ENCODE data around the gene LMF1.

The LMF1 gene

DNA sequence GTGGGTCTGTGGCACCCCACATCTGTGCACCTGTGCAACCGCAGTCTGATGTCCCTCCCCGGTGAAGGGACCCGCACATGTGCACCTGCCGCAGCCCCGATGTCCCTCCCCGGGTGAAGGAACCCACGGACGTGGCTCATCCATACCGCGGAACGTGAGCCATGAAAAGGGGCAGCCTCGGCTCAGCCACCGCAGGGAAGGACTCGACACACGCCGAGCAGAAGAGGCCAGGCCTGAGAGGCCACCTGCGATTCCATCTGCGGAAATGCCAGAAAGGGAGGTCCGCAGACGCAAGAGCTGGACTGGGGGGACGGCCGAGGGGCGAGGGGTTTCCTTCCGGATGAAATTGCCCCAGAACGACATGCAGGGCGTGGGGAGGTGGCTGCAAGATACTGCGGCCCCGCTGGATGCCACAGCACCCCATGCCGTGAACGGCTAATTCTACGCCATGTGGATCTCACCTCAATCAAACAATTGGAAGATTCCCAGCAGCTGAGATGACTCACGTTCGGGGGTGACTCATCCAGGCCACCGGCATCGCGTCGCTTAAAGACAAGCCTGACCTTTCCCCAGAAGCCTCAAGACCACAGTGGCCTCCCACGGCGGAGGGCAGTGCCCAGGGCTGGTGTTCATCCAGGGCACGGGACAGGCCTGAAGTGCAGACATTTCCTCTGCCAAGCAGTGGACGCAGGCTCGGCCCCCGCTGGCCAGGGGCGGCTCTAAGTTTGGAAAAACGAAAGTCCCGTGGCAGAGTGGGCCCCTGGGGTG is 31.8 kb upstream of the LMF1 start:
- DNase-seq = peak in 1 of 2 donors; percentile 23

DNA sequence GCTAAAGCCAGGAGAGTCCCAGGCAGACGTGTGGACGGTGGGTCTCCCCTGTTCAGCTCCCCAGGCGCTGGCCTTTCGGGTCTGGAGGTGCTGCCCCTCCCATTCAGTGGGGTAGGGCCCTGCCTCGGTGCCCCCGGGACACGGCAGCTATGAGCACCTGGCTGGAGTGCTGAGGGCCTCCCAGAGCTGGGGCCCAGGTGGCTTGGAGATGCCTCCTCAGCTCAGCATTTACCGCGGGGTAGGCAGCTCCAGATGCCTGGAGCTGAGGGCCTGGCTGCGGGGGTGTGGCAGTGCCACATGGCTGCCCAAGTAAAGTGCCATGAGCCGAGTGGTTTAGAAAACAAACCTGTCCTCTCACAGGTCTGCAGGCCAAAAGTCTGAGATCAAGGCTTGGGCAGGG is 30.3 kb upstream of the LMF1 start:
- DNase-seq = no peak

DNA sequence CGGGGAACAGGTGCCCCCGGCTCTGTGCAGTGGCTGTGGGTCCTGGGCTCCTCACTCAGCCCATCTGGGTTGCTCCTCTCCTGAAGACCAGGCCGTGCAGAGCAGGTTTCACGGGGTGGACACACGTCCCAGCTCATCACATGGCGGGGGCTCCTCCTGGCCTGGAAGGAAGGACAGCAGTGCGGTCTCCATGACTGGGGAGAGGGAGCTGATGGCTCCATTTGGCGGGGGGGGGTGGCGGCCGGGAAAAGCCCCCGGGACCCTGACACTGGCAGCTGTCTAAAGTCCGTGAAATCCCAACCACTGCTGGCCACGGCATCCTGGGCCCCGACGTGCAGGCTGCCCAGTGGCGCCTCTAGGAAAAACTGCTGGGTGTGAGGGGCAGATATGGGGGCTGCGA is 29.8 kb upstream of the LMF1 start:
- no peak for DNase-seq

DNA sequence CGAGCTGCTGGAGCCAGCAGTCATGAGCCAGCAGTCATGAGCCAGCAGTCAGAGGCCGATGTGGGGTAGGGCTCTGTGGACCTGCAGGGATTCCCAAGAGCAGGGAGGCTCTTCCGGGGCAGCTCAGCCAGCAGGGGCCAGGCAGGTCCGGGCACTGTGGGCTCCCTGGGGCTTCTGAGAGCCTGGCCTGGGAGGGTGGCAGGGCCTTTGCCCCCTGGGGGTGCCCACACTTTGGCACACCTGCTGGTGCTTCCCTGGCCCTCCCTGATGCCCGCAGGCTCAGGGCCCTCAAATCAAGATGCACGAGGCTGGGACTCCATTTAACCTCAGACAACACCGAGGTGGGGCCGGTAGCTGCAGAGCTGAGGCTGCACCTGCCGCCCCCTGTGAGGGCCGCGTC is 28.9 kb upstream of the LMF1 start:
- no peak for DNase-seq

DNA sequence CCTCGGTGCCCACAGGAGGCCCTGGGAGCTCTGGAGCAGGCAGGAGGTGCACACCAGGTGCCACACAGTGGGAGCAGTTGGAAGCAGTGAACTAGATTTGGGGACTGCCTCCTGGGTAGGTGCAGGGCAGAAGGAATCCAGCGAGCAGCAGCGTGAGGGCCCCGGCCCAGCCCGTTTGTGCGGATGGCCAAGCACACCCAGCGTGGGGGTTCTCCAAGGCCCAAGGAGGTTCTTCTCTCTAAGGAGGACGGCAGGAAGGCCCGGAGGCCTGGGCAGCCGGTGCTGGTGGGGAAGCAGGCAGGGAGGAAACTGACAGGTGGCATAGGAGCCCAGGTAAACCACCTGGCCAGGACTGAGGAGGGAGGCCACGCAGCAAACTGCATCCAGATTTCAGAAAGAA is 27.8 kb upstream of the LMF1 start:
- no peak for DNase-seq

DNA sequence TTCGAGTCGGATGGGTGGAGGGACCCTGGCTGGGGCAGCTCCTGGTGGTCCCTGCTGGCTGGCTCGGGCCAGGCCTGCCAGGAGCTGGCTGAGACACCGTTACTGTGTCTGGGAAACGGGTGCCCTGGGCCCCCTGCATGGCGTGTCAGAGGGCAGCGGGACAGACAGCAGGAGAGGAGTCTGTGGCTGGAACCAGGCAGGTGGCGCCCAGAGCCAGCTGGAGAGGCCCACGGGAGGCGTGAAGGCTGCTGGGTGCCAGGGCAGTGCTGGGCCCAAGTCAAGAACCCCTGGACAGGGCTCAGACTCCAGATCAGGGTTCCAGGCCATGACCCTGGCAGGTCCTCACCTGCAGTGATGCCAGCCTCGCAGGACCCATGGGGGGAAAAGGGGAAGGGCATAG is 27.4 kb upstream of the LMF1 start:
- DNase-seq = peak in 1 of 2 donors; percentile 8

DNA sequence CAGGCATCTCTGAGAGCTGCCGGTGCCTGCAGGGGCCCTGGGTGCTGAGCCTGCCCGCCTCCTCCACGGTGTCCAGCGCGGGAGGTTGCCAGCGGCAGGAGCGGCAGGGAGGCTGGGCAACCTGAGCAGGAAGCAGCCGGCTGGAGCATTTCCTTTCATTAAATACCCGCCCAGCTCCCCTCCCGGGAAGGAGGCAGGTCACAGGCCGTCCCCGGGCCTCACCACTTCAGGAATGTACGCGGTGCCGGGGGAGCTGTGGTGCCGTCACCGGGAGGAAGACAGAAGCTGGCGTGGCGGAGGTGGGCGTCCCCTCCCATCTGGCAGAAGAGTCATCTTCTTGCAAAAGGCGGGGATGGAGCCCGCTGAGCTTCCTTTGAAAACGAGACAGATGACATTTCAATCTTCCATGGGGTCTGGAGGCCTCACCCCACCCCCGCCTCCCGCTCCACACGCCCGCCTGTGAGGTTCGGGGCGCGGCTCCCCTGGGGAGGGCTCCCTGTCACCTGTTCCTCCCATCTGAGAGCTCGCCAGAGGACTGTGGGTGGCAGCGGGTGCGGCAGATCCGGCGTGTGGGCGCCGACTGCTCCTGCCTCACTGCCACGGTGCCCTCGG is 26.8 kb upstream of the LMF1 start:
- peak; percentile 52 to 64 for DNase-seq

DNA sequence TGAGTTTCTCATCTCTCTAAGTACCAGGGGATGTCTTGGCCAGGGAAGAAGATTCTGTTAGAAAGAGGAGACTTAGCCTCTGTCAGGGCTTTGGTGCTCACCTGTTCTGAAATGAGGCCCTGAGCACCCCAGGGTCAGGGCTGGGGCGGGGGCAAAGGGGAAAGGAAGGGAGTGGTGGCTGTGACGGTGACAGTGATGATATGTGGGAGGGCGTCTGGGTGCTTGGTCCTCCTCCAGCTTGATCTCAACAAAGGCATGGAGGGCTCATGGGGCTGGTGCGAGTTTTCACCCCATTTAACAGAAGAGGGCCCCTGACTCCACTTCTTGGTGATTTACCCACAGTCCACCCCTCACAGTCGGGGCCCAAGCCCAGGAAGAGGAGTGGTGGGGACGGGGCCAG is 25.9 kb upstream of the LMF1 start:
- peak; percentile 40 to 50 for DNase-seq

DNA sequence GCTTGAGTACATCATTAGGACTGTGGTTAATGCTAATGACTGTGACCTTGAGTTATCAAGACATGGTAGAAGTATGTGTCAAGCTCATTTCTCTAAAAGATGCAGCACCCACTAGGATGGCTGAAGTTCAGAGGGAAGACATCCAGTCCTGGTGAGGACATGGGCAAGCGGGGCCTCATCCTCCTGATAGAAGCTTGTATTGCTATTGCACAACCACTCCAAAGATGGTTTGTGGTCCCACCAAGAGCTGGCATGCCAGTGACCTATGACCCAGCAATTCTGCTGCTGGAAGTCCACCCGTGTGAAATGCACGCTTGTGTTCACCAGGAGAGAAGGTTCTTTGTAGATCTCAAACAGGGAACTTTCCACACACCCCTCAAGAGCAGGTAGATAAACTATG is 25.0 kb upstream of the LMF1 start:
- DNase-seq = no peak

DNA sequence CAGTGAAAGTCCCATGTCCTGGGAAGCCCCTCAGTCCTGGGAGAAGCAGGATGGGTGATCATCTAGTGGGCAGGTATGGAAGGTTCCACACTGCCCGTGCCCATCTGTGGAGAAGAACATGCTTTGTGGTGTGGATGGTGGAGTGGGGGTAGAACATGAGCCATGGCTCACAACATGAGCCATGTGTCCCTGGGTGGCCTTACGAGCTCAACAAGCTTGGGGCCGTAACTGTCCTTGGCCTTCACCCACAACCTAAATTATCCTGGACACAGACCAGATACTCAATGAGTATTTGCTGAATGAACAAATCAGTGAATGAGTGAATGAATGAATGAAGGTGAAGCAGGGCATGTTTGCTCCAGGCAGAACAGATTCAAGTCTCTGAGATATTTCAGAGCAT is 24.3 kb upstream of the LMF1 start:
- no peak for DNase-seq

DNA sequence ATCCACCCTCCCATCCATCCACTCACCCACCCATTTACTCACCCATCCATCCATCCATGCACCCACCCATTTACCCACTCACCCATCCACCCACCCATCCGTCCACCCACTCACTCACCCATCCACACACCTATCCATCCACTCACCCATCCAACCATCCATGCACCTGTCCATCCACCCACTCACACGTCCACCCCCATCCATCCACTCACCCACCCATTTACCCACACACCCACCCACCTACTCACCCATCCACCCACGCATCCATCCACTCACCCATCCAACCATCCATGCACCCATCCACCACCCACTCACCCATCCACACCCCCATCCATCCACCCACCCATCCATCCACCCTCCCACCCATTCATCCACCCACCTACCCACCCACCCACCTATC is 22.9 kb upstream of the LMF1 start:
- DNase-seq = no peak

DNA sequence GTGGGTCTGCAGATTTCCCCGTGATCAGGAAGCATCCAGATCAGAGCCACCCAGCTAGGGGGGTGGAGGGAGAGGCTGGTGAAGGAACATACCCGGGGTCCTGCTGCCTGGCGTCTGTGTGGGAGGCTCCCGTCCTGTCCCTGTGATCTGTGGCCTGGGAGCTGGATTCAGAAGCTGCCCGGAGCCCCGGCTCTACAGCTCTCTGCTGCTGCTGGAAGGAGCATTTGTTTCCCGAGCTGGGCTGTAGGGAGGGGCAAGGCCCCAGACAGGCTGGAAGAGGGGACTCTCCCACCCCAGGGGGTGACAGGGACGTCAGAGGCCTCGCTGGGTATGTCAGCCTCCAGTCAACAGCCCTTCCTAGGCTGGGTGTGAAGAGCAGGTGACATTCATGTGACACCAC is 21.0 kb upstream of the LMF1 start:
- DNase-seq = no peak

DNA sequence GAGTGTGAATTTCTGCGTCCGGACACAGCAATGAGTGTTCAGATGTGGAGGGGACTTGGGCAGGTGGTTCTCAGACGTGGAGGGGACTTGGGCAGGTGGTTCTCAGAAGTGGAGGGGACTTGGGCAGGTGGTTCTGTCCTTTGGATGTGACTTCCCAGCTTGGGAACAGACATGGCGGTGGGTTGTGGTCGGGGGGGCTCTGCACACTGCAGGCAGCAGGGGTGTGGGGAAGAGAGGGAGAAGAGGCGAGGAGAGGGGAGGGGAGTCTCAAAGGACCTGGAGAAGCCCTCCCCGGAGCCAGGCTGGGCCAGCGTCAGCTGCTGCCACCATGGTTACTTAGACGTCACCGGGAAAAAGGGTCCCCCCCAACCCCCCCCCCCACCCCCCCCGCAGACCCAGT is 20.6 kb upstream of the LMF1 start:
- no peak for DNase-seq

DNA sequence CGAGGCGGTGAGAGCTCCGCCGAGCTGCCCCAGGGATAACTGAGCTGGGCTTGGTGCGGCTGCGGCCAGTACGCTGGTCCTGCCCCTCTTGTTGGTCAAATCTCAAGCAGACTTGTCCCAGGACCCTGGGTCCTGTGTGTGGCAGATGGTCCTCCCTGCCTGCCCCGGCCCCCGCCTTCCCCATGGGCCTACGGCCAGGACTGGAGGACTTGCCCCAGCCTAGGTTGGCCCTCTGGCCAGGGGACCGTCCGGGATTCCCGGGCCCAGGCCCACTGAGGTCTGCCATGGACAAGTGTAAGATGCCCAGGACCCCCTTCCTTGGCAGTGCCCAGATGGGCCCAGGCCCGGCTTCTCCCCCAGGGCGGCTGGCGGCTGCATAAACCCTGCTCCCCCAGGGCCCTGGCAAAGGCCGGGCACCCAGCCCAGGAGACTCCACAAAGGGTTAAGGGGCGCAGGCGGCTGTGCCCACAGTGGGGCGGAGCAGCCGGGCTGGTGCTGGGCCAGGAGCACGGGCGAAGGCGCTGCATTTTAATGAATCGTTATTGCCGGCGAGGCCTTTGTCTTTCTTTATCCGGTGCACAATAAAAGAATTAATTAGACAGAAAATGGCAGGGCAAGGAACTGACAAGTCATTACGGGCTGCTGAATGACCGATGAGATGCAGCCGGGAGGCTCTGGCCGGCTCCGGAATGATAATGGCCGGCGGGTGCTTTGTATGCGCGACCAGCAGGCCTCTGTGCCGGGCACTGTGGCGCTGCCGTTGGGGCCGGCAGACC is 19.9 kb upstream of the LMF1 start:
- no peak for DNase-seq

DNA sequence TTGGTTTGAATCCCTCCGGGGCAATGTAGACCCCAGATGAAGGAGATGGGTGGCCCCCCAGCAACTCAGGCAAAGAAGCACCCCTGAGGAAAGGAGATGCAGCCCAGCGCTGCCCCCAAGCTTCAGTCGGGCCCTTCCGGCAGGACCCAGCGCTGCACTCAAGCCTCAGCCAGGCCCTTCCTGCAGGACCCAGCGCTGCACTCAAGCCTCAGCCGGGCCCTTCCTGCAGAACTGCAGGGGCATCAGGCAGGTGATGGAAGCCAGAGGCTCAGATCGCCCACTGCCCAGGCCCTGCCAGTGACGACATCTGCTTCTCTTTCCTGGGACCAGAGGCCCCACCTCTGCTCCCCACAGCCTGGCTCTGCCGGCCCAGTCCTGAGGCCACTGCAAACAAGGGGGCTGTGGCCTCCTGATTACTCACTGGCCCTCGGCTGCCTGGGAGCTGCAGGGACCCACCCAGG is 18.6 kb upstream of the LMF1 start:
- DNase-seq = no peak

DNA sequence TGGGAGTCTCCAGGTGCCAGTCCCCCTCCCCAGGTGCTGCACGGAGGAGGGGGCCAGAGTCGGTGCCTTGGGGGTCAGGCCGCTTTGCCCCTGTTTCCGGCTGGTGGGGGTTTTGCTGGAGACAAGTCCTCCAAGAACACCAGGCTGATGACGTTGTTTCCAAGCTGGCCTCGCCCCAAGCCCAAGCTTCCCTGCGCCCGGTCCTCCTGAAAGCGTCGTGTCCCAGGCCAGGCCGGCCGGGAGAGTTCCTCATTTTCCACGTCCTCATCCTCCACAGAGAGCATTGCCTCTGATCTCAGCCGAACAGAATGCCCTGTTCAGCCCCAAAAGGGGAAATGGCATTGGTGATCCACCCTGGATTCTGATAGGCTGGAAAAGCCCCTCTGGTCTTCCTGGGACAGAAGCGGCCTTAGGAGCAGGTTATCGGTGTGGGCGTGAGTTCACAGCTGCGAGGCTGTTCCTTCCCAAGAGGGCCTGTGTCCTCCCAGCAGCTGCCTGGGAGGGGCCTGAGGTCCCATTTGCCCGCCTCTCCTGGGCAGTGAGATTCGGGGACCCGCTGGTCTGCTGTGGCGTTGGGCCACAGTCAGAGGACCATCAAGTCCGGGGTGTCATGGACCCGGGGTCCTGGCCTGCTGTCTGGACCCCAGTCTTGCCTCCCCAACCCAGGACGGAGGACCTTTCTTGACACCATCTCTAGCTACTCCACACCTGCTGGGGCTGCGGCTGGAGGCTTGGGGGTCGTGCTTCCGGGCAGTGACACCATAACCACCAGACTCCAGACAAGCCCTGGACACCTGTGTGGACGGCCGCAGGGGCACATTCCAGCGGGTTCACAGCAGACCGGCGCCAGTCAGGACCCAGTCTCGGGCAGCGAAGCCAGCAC is 17.9 kb upstream of the LMF1 start:
- DNase-seq = no peak

DNA sequence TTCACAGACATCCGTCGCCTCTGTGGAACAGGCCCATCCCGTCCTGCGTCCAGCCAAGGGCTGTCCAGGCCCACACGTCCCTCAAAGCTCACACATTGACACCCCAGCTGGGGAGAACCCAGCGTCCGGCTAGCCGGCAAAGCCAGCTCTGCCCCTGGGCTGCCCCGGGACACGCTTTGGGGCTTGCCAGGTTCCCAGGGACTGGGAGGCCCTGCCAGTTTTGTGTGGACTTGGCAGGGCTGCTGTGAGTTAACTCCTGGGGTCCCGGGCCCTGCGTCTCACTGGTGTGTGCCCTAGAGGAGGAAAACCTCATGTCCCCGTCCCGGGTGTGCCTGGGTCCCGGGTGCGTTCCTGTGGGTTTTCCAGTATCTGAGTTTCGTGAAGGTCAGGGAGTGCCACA is 17.1 kb upstream of the LMF1 start:
- no peak for DNase-seq

DNA sequence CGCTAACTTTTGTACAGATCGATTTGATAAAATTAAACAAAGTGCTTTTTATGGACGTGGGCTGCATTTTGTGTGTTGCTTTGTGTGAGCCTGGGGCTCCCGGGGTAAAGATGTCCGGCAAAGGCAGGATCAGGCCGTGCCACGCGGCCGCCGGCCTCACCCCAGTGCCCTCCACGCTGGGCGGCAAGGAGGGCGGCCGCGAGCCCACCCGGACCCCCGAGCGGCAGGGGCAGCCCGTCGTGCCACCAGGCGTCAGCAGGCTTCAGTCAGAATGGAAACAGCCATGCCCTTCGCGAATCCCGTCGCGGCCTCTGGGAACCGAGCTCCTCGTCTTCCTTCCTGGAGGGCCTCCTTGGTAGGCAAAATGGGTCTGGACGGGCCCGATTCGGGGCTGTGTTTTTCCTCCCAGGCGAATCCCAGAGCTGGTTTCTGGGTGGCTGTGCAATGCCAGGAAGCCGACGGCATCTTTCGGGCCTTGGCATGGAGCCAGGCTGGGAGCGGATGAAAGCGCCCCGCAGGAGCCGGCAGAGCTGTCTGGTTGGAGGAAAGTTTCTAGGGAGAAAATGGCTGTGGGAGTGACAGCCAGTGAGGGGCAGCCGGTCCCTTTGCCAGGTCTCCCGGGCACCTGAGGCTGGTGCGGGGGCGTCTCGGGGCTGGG is 16.3 kb upstream of the LMF1 start:
- DNase-seq = no peak

DNA sequence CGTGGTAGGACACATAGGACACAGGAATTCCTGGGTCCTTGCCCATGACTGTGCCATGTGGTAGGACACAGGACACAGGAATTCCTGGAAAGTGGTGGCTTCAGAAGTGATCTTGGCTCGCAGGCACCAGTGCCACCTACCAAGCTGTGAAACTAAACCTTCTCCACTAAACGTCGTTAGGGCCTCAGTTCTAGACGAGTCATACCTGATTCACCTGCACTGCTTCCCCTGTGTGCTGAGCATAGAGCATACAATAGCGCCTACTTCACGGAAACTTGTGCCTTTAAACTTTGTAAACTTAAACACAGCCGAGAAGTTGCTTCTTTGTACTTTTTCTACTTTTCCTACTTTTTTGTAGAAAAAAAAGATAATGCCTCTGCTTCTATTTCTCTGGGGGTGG is 15.6 kb upstream of the LMF1 start:
- DNase-seq = no peak

DNA sequence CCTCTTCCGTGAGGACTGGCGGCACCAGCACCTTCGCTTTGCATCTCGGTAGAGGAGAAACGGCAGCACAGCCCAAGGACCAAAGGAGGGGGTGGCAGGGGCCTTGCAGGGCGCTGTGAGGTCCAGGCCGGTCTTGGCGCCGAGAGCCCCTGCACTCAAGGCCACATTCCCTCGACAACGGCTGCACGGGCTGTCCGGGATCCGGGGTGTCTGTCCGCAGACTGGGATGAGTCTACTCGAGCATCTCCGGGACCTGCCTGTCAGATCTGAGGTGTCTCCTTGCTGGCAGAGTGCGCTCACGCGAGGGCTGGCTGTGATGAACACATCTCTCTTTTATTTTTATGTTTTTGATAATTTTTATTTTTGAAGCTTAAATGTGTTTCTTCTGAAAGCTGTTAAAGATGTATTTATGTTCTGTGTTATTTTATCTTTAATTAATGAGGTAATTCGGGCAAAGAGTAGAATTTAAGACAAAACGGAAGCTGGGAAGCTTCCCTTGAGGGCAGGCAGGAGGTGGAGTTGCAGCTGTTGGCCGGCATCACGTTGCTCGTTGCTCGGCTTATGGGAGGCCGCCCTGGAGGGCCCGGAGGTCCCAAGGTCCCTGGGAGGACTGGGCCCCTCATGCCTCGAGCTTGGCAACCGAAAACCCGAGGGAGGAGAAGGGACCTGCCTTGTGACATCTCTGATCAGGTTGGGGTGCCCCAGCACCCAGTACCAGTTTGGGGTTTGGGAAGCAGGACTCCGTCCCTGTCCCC is 15.0 kb upstream of the LMF1 start:
- no peak for DNase-seq

DNA sequence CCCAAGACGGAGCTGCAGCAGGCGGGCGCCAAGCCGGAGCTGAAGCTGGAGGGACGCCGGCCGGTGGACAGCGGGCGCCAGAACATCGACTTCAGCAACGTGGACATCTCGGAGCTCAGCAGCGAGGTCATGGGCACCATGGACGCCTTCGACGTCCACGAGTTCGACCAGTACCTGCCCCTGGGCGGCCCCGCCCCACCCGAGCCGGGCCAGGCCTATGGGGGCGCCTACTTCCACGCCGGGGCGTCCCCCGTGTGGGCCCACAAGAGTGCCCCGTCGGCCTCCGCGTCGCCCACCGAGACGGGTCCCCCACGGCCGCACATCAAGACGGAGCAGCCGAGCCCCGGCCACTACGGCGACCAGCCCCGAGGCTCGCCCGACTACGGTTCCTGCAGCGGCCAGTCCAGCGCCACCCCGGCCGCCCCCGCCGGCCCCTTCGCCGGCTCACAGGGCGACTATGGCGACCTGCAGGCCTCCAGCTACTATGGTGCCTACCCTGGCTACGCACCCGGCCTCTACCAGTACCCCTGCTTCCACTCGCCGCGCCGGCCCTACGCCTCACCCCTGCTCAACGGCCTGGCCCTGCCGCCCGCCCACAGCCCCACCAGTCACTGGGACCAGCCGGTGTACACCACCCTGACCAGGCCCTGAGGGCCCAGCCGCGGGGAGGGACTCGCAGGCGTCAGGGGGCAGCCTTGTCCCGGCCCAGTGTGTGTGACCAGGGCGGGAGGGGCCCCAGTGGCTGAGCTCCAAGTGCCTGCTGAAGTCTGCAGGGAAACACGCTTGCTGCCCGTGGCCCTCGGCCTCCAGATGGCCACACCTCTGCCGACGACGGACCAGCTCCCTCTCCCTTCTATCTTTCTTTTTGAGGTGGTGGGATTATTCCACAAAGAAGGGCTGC is 14.2 kb upstream of the LMF1 start:
- DNase-seq = no peak

All from CD4-positive, alpha-beta T cell treated with Interleukin-1 beta for 1 hour (primary cell).